Activated CD8-positive, alpha-beta T cell treated with anti-CD3 and anti-CD28 coated beads, Interleukin-2, amount 10 ng/mL, durations not matched to agents 7 days and 5 days (primary cell): ENCODE measurements around the gene FAM120B. TPM values are rescaled to one million over a fixed set of nuclear protein-coding genes. Genes with fewer than 3 reads are reported as not detected.

Source experiments
- ATAC-seq: fragments of 150-1000 bp; cut with Tn5 transposase; one replicate; pipeline ENCODE4 v1.10.0; 2021; ENCODE audit warnings: moderate library complexity
- CTCF ChIA-PET: fragments of 350-600 bp; sonication (Branson Sonifier 250); formaldehyde crosslinking; loops from one replicate; lab custom pipeline; 2021; ENCODE audit warnings: antibody characterized with exemption; lab: Charles Lee
- POLR2A ChIA-PET: fragments of 350-600 bp; sonication (Branson Sonifier 250); formaldehyde crosslinking; loops from one replicate; lab custom pipeline; 2021; ENCODE audit warnings: antibody characterized with exemption; lab: Charles Lee
- DNase-seq: peaks from one replicate; pipeline ENCODE4 v3.0.0-alpha.2; 2020
- H3K27ac Mint-ChIP-seq: one replicate; pipeline ENCODE4 v1.8.0; 2021; ENCODE audit warnings: mild to moderate bottlenecking, mixed read lengths
- H3K27me3 Mint-ChIP-seq: one replicate; pipeline ENCODE4 v1.8.0; 2021; ENCODE audit warnings: low read depth, mixed read lengths
- H3K36me3 Mint-ChIP-seq: one replicate; pipeline ENCODE4 v1.8.0; 2021; ENCODE audit warnings: low read depth, mixed read lengths
- H3K4me1 Mint-ChIP-seq: one replicate; pipeline ENCODE4 v1.8.0; 2021; ENCODE audit warnings: low read depth, mixed read lengths
- H3K4me3 Mint-ChIP-seq: one replicate; pipeline ENCODE4 v1.8.0; 2021; ENCODE audit warnings: mild to moderate bottlenecking, mixed read lengths
- H3K9me3 Mint-ChIP-seq: one replicate; pipeline ENCODE4 v1.8.0; 2022; ENCODE audit warnings: mixed read lengths; ENCODE audit not compliant: insufficient read depth
- total RNA-seq, 2 experiments: library from RNA; stranded (reverse); gene quantifications; one replicate each; pipeline ENCODE4 v1.2.3, GENCODE V29; 2021

FAM120B gene
- total RNA-seq, 2 experiments from 2014 or later: 25.5 to 26.0 TPM

- no peaks in the 10 kb centered on the region for H3K9me3 Mint-ChIP-seq
- CTCF ChIA-PET: no interaction called here
- no peaks in the 10 kb centered on the region for H3K36me3 Mint-ChIP-seq
- POLR2A ChIA-PET: no interaction called here
- DNase-seq (no peak), ATAC-seq (no peak)
- H3K4me3 Mint-ChIP-seq: no peak overlapping the region
- H3K4me1 Mint-ChIP-seq: no peaks in the 10 kb centered on the region
- no peak overlapping the region for H3K27ac Mint-ChIP-seq
- H3K27me3 Mint-ChIP-seq: peaks cover 22% of the 10 kb centered on the region
Measured at GRCh38 chr6:170420791-170421776, 114.5 kb downstream of the FAM120B start.

DNA sequence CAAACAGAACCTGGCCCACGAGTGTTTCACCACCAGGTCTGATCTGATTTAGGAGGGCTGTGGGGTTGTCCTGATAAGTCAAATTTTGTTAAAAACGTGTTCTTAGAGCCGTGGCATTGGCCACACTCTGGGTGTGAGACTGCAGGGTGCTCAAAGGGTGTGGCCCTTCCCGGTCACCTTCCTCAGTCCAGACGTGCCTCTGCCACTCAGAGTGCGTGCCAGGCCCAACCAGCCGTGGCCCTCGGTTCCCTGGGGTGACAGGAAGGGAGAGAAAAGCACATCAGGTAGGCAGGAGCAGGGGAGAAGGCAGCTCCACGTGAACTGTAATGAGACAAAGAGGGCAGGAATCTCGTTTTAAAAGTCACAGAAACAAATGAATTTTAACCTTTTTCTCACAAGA is 115.4 kb downstream of the FAM120B start:
- no peak overlapping the region for H3K27ac Mint-ChIP-seq
- ChIA-PET POLR2A (no interaction called here), CTCF (no interaction called here)
- H3K4me1 Mint-ChIP-seq: no peaks in the 10 kb centered on the region
- DNase-seq: no peak
- ATAC-seq: no peak
- no peak overlapping the region for H3K4me3 Mint-ChIP-seq
- no peaks in the 10 kb centered on the region for H3K9me3 Mint-ChIP-seq
- H3K27me3 Mint-ChIP-seq: peaks cover 23% of the 10 kb centered on the region
- H3K36me3 Mint-ChIP-seq: no peaks in the 10 kb centered on the region

- H3K36me3 Mint-ChIP-seq: no peaks in the 10 kb centered on the region
- H3K27me3 Mint-ChIP-seq: peaks cover 25% of the 10 kb centered on the region
- no peaks in the 10 kb centered on the region for H3K9me3 Mint-ChIP-seq
- POLR2A ChIA-PET: no interaction called here
- H3K27ac Mint-ChIP-seq: no peak overlapping the region
- no peak for ATAC-seq
- CTCF ChIA-PET: no interaction called here
- no peak overlapping the region for H3K4me3 Mint-ChIP-seq
- DNase-seq: no peak
- H3K4me1 Mint-ChIP-seq: no peaks in the 10 kb centered on the region
Measured at GRCh38 chr6:170423030-170423429, 116.5 kb downstream of the FAM120B start.

DNA sequence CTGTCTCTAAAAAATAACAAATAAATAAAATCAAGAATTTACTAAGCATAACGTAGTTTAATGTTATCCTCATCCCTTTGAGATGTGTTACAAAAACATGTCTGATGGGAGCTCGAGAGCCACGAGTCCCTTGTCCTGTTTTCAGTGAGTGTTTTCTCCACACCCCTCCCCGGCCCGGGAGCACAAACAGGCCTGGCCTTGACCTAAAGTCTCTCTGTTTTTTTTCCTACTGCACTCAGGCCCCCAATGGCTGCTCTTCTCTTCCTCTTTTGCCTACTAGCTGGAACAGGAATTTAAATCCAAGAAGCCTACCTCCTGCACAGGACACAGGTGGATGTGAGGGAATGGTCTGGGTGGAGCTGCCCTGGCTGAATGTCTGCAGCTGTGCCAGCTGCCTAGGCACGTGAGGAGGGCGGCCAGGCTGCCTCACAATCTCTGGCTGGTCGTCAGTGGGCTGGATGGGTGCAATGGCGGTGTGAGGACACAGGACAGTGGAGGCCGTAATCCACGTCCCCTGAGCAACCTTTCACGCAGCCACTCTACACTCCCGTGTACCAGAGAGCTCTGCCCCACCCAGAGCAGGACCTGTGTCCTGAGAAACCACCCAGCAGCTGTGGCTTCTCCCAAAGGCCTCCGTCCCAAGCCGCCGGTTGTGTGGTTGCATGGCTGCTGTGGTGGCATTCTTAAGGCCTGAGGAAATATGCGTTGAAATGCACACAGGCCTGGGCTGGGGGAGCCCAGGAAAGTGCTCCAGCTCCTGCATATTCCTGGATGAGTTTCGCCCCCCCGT is 117.5 kb downstream of the FAM120B start:
- H3K4me1 Mint-ChIP-seq: no peaks in the 10 kb centered on the region
- no peak overlapping the region for H3K4me3 Mint-ChIP-seq
- ATAC-seq (no peak), DNase-seq (no peak)
- peaks cover 27% of the 10 kb centered on the region for H3K27me3 Mint-ChIP-seq
- H3K9me3 Mint-ChIP-seq: no peaks in the 10 kb centered on the region
- H3K36me3 Mint-ChIP-seq: no peaks in the 10 kb centered on the region
- POLR2A ChIA-PET: no interaction called here
- no peak overlapping the region for H3K27ac Mint-ChIP-seq
- CTCF ChIA-PET: no interaction called here

DNA sequence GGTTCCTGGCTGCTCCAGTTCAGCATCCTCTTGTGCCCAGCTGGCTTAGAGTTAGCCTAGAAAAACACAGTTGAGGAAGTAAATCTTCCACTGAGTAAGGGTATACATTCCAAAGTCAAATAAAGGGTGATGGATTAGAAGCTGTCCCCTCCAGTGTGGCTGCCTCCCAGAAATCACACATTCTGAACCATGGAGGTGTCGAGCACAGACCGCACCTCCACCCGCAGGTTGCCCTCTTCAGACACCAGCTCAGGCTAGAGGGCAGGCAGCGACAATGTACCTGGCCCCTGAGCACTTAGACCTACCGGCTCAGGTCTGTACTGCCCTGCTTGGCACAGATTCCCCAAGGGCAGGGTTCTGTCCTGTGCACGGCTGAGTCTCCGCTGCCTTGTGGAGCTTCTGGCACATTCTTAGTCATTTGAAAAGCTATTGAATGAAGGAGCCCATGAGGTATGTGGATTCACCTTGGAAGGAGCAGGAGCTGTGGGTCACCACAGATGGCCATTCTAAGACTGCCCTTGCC is 118.1 kb downstream of the FAM120B start:
- H3K4me3 Mint-ChIP-seq: no peak overlapping the region
- no peak overlapping the region for H3K27ac Mint-ChIP-seq
- H3K36me3 Mint-ChIP-seq: no peaks in the 10 kb centered on the region
- H3K9me3 Mint-ChIP-seq: no peaks in the 10 kb centered on the region
- H3K27me3 Mint-ChIP-seq: peaks cover 34% of the 10 kb centered on the region
- CTCF ChIA-PET: no interaction called here
- POLR2A ChIA-PET: no interaction called here
- ATAC-seq (no peak), DNase-seq (no peak)
- no peaks in the 10 kb centered on the region for H3K4me1 Mint-ChIP-seq

GRCh38 chr6:170429450-170429849 is 122.9 kb downstream of the FAM120B start:
- POLR2A ChIA-PET: no interaction called here

DNA sequence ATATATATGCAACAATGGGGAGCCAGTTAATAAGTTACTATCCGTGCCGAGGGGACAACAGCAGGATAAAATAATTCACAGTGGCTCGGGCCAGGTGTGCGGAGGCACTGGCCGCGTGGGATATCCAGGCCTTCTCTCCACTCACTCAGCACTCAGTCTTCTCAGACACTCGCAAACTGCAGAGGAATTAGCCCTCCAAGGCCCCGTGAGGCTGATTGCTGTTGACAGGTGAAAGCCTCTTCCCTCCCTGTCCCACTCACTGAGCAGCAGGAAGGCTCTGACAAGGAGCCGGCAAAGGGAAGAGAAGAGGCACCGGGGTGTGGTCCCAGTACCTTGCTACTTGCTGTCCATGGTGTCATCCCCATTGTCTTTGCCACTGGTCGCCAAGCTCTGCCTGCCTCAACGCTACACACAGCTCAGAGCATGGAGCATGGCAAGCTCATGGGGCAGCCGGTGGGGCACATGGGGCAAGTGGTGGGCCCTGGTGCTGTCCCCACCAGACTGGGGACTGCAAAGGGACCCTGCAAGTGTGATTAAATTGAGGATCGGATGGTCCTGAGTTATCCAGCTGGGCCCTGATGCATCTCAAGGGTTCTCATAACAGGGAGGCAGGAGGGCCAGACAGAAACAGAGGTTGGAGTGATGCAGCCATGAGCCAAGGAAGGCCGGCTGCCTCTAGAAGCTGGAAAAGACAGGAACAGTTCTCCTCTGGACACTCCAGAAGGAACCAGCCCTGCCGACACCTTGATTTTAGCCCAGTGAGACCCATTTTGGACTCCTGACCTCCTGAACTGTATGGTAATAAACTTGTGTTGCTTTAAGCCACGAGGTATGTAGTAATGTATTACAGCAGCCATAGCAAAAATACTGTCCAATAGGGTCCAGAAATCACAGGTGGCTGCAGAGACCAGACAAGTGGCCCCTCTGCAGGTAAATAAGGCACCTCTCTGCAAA is 126.9 kb downstream of the FAM120B start:
- Mint-ChIP-seq H3K27ac (no peak overlapping the region), H3K4me1 (peaks cover 5% of the 10 kb centered on the region), H3K4me3 (no peak overlapping the region), H3K9me3 (peaks cover 15% of the 10 kb centered on the region), H3K36me3 (no peaks in the 10 kb centered on the region), H3K27me3 (peaks cover 24% of the 10 kb centered on the region)
- ATAC-seq (no peak), DNase-seq (no peak)
- CTCF ChIA-PET: no interaction called here
- POLR2A ChIA-PET: no interaction called here

More at GRCh38 chr6:170429450-170429849, 122.9 kb downstream of the FAM120B start:
- ATAC-seq: no peak
- no peaks in the 10 kb centered on the region for H3K4me1 Mint-ChIP-seq
- H3K36me3 Mint-ChIP-seq: no peaks in the 10 kb centered on the region
- no peaks in the 10 kb centered on the region for H3K9me3 Mint-ChIP-seq
- H3K4me3 Mint-ChIP-seq: no peak overlapping the region
- CTCF ChIA-PET: no interaction called here
- peaks cover 34% of the 10 kb centered on the region for H3K27me3 Mint-ChIP-seq
- DNase-seq: no peak
- no peak overlapping the region for H3K27ac Mint-ChIP-seq

DNA sequence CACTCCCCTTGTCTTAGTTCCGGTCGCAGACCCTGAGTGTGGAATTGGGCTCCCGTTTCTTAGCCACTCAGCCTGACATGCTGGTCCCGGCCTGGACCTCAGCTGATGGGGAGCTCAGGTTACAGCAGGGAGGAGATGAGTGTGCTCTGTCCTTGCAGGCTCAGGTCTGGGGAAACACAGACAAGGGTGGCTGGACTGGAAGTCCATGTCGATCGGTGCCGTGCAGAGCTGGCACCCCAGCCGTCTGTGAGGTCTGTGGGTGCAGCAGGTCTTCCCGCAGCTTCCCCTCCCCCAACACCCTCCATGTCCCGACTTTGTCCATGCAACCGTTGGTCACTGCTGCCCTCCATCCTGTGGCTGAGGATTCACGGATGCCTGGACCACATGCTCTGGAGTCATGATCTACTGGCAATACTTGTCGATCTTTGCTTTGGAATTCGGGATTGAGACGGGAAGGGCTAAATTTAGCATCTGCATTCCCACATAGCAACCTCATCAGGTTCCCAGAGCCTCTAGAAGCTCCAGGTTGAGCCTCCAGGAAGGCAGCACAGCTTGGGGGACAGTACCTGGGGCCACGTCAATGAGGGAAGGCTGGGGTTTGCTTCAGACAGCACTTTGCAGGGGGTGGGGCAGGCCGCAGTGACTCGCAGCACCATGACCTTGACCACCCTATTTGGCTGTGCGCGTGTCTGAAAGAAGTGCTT is 127.7 kb downstream of the FAM120B start:
- H3K36me3 Mint-ChIP-seq: no peaks in the 10 kb centered on the region
- peaks cover 6% of the 10 kb centered on the region for H3K4me1 Mint-ChIP-seq
- CTCF ChIA-PET: no interaction called here
- H3K4me3 Mint-ChIP-seq: no peak overlapping the region
- ATAC-seq (no peak), DNase-seq (no peak)
- POLR2A ChIA-PET: no interaction called here
- no peak overlapping the region for H3K27ac Mint-ChIP-seq
- H3K9me3 Mint-ChIP-seq: peaks cover 15% of the 10 kb centered on the region
- peaks cover 21% of the 10 kb centered on the region for H3K27me3 Mint-ChIP-seq

DNA sequence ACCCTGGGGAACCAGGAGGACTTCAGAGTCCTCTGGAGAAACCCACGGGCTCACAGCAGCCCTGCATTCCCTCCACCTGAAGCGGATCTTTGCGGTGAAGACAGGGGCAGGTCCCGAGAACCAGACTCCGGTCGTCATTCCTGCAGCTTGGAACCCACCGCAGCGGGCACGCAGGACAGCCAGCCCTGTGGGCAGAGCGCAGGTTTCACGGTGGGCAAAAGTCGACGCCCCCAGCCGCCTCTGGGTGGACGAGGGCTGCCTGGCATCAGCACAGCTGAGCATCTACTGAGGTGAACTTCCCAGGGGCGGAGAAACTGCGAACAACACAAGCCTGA is 128.2 kb downstream of the FAM120B start:
- Mint-ChIP-seq H3K27me3 (peaks cover 18% of the 10 kb centered on the region), H3K4me3 (no peak overlapping the region), H3K9me3 (peaks cover 15% of the 10 kb centered on the region), H3K27ac (no peak overlapping the region), H3K36me3 (no peaks in the 10 kb centered on the region), H3K4me1 (peaks cover 6% of the 10 kb centered on the region)
- ChIA-PET CTCF (no interaction called here), POLR2A (no interaction called here)
- no peak for DNase-seq
- no peak for ATAC-seq

DNA sequence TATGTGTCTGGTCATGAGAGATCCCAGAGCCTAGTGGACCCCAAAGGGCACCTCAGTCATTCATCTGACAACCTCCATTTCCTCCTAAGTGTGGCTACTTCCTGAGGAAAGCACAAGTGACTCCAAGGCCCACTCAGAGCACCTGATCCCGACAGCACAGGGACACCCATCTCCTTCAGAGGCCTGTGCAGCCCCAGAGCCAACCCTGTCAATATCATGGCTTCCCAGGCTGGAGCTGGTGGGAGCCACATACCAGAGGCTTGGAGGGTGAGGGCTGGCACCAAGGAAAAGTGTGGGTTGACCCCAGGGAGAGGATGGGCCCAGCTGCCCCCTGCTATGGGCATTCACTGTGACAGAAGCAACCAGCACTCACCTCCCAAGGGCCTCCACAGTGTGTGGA is 129.2 kb downstream of the FAM120B start:
- POLR2A ChIA-PET: no interaction called here
- CTCF ChIA-PET: no interaction called here
- H3K27me3 Mint-ChIP-seq: peaks cover 14% of the 10 kb centered on the region
- H3K9me3 Mint-ChIP-seq: peaks cover 15% of the 10 kb centered on the region
- ATAC-seq: no peak
- no peak for DNase-seq
- H3K4me3 Mint-ChIP-seq: no peak overlapping the region
- H3K4me1 Mint-ChIP-seq: peaks cover 6% of the 10 kb centered on the region
- H3K36me3 Mint-ChIP-seq: no peaks in the 10 kb centered on the region
- no peak overlapping the region for H3K27ac Mint-ChIP-seq
